Erythroblast (primary cell): Measurements from ENCODE around the gene TMEM242.

Experiments
- GATA1 ChIP-seq: IDR thresholded peaks from 2 replicates; pipeline ENCODE4 v1.6.1; 2011; ENCODE audit warnings: low read depth, mild to moderate bottlenecking, control low read depth, low read length, moderate library complexity
- POLR2A ChIP-seq: IDR thresholded peaks from 2 replicates; pipeline ENCODE4 v1.6.1; 2011; ENCODE audit warnings: mild to moderate bottlenecking, low read length

GRCh38 chr6:157358287-157358686, 35.0 kb upstream of the TMEM242 start:
- TF ChIP-seq POLR2A, result no peak
- no peak for TF ChIP-seq GATA1
